Stromal cell of bone marrow (primary cell): ENCODE data around the gene NANP.

Source experiments
- DNase-seq: peaks from one replicate; pipeline ENCODE4 v3.0.0-alpha.2; 2012; ENCODE audit warnings: low read depth

Gene NANP

DNA sequence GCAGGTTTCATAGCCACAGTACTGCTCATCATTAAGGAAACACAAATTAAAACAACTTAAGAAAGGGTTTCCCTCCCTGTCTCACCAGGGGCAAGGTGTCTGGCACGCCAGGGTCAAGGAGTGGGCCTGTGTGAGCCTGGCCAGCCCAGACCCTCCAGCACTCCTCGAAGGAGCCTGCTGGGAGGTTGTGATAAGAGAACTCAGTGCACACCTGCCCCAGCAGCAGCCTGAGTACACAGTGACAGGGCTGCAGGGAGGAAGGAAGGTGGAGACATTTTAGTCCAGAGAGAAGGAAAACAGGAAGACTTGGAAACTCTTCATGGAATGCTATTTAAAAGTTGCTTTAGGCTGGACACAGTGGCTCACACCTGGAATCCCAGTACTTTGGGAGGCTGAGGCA is 52.6 kb downstream of the NANP start:
- no peak for DNase-seq

DNA sequence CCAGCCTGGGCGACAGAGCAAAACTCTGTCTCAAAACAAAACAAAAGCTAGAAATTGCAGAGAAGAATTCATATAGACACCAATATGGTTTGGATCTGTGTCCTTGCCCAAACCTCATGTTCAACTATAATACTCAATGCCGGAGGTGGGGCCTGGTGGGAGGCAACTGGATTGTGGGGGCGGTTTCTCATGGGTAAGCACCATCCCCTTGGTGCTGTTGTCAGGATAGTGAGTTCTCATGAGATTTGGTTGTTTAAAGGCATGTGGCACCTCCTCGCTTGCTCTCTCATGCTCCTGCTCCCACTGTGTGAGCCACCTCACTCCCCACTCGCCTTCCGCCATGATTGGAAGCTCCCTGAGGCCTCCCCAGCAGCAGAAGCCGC is 53.7 kb downstream of the NANP start:
- DNase-seq = no peak

- DNase-seq = no peak
Observed at GRCh38 chr20:25567286-25567685, 56.5 kb downstream of the NANP start.

- DNase-seq = no peak
Observed at GRCh38 chr20:25566821-25567220, 57.0 kb downstream of the NANP start.

- DNase-seq = no peak
Observed at GRCh38 chr20:25565578-25566157, 58.1 kb downstream of the NANP start.

- DNase-seq = no peak
Observed at GRCh38 chr20:25563876-25564275, 59.9 kb downstream of the NANP start.

GRCh38 chr20:25563362-25563761 is 60.5 kb downstream of the NANP start:
- no peak for DNase-seq
